Esophagus (tissue), 2 donors: ENCODE measurements around the gene LIX1L. TPM values are rescaled to one million over a fixed set of nuclear protein-coding genes. Genes with fewer than 3 reads are reported as not detected.

Experiments
- H3K27ac ChIP-seq, 2 donors: one replicate each; pipeline ENCODE4 v1.5.1; 2013; ENCODE audit warnings: low read depth in 2 of 2, mild to moderate bottlenecking in 2 of 2, inconsistent platforms in 1 of 2, low read length in 1 of 2, moderate library complexity in 1 of 2
- H3K27me3 ChIP-seq, 2 donors: one replicate each; pipeline ENCODE4 v1.6.1; 2013; ENCODE audit warnings: low read length in 2 of 2, control low read depth in 1 of 2, mild to moderate bottlenecking in 1 of 2; ENCODE audit not compliant: insufficient read depth in 2 of 2, control insufficient read depth in 1 of 2
- H3K36me3 ChIP-seq, 2 donors: one replicate each; pipeline ENCODE4 v1.6.1; 2013; ENCODE audit warnings: low read length in 1 of 2; ENCODE audit not compliant: control insufficient read depth in 2 of 2, insufficient read depth in 2 of 2
- H3K4me1 ChIP-seq, 2 donors: one replicate each; pipeline ENCODE4 v1.6.1; 2013; ENCODE audit warnings: low read length in 1 of 2; ENCODE audit not compliant: control insufficient read depth in 2 of 2, insufficient read depth in 2 of 2
- H3K4me3 ChIP-seq, 2 donors: one replicate each; pipeline ENCODE4 v1.5.1; 2013; ENCODE audit warnings: low read length in 2 of 2, mild to moderate bottlenecking in 2 of 2, low read depth in 1 of 2, moderate library complexity in 1 of 2
- H3K9me3 ChIP-seq, 2 donors: one replicate each; pipeline ENCODE4 v1.6.1; 2013; ENCODE audit warnings: mild to moderate bottlenecking in 2 of 2, low read depth in 1 of 2, low read length in 1 of 2, moderate library complexity in 1 of 2; ENCODE audit not compliant: control insufficient read depth in 2 of 2, insufficient read depth in 1 of 2
- WGBS, 2 donors: extraction: QIAGEN DNeasy Blood & Tissue Kit; methylation state at CpG; one replicate each; pipeline ENCODE4 v1.1.7; 2013; 5-methylcytosine and 5-hydroxymethylcytosine counted together
- polyA plus RNA-seq, 2 donors: library from polyadenylated mRNA; stranded (reverse); fragments of 200-250 nt; gene quantifications; one replicate each; pipeline ENCODE4 v1.2.3, GENCODE V29; 2013
- donor health status: healthy with polysubstance abuse.
- donor health status: Bipolar disorder and iron deficiency.

The LIX1L gene
- polyA plus RNA-seq, 2 donors = 2.1 to 2.9 TPM

GRCh38 chr1:145891143-145891542 is 66.7 kb downstream of the LIX1L start:
- 22 to 35% methylated on average over 1 of the region's 1 CpG for WGBS, 2 donors
- Histone ChIP-seq H3K4me1 (peaks cover 0 to 4% of the 10 kb centered on the region in 2 donors), H3K9me3 (no peaks in the 10 kb centered on the region), H3K27me3 (no peaks in the 10 kb centered on the region), H3K27ac (peak overlapping the region; percentile 60 to 90), H3K36me3 (no peaks in the 10 kb centered on the region), H3K4me3 (no peak overlapping the region)

DNA sequence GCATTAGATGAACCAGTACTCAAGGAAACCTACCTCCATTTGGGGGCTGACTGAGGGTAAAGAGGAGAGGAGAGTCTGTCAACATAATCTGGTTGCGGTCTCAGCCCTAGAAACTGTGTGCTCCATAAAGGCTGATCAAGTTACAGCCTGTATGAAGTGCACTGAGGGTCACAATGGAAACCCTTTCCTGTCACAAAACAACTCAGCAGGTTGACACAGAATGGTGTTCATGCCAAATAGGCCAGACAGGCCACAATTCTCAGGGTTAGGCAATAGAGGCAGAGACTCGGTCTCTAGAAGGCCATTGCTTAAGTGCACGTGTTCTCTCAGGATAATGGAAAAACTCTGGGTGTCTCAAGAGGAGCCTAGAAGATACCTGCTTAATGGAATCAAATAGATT is 68.1 kb downstream of the LIX1L start:
- H3K4me3 ChIP-seq = no peak overlapping the region
- WGBS, 2 donors = 86 to 94% methylated on average over 3 of the region's 3 CpGs
- no peak overlapping the region for H3K27ac ChIP-seq
- H3K36me3 ChIP-seq = no peaks in the 10 kb centered on the region
- no peaks in the 10 kb centered on the region for H3K9me3 ChIP-seq
- H3K27me3 ChIP-seq = no peaks in the 10 kb centered on the region
- H3K4me1 ChIP-seq = peaks cover 0 to 8% of the 10 kb centered on the region in 2 donors

DNA sequence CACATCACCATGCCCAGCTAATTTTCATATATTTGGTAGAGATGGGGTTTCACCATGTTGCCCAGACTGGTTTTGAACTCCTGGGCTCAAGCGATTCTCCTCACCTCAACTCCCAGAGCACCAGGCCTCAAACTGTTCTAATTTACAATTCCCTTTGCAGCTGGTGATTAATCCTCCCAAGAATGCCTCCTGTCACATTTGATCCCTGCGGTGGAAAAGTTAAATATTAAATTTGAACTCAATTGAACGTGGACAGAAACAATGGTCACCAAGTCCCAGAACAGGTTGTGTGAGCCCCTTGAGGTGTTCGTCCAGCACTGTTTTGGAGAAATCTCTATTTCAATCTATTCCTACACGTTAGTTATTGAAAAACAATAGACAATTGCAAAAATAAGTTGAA is 70.2 kb downstream of the LIX1L start:
- H3K4me1 ChIP-seq = peaks cover 0 to 8% of the 10 kb centered on the region in 2 donors

GRCh38 chr1:145886816-145887215 is 71.0 kb downstream of the LIX1L start:
- Histone ChIP-seq H3K4me1 (peaks cover 0 to 6% of the 10 kb centered on the region in 2 donors), H3K27ac (no peak overlapping the region), H3K4me3 (no peak overlapping the region), H3K36me3 (no peaks in the 10 kb centered on the region), H3K9me3 (no peaks in the 10 kb centered on the region), H3K27me3 (no peaks in the 10 kb centered on the region)
- WGBS, 2 donors = 70 to 75% methylated on average over 8 of the region's 8 CpGs

More for the DNA sequence above, 70.2 kb downstream of the LIX1L start:
- Histone ChIP-seq H3K36me3 (no peaks in the 10 kb centered on the region), H3K27ac (no peak overlapping the region), H3K27me3 (no peaks in the 10 kb centered on the region), H3K4me3 (no peak overlapping the region), H3K9me3 (no peaks in the 10 kb centered on the region)
- 59 to 68% methylated on average over 5 of the region's 5 CpGs for WGBS, 2 donors

DNA sequence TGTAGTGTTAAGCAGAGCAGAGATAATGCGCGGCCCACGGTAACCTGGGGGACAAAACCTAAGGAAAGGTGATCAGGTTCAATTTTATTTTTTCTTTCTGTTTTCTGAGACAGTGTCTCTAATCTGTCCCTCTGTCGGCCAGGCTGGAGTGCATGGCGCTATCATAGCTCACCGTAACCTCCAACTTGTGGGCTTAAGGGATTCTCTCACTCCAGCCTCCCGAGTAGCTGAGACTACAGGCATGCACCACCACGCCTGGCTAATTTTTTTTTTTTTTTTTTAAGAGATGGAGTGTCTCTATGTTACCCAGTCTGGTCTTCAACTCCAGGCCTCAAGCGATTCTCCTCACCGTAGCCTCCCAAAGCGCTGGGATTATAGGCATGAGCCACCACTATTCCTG is 71.4 kb downstream of the LIX1L start:
- whole genome bisulfite sequencing, 2 donors = 47 to 48% methylated on average over 11 of the region's 11 CpGs
- Histone ChIP-seq H3K4me3 (peak overlapping the region in 1 of 2 donors; percentile 60), H3K27ac (peak overlapping the region in 1 of 2 donors; percentile 38)

DNA sequence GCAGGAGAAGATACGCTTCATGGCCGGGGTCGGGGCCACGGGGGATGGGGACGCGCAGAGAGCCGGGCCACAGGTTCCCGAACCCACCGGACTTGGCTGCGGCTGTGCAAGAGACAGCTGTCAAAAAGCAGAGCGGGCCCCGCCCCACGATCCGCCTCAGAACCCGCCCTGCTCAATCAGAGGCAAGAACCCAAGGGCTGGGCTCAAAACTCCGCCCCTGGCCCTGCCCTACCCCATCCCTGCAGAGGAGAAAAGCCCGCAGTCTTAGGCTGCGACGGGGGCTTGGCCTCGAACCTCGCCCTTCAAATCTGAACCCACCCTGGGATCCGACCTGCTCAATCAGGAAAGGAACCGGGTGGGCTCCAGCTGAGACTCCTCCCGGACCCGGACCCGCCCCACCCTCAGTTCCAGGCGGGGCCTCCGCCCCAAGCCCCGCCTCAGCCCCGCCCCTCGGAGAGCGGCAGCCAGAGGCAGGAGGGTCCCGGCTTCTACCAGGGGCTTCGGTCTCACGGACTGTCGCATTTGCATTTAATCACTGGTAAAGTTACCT is 72.0 kb downstream of the LIX1L start, which contains the start of gene ANKRD35:
ANKRD35 (minus strand) TSS at position 129 of the 550 bp plus-strand sequence; CDS start at position 21, 108 bp downstream.
- WGBS, 2 donors = 1% methylated on average over 35 to 36 of the region's 36 CpGs
- H3K4me3 ChIP-seq = peak within 1 kb of the TSS; percentile 56 to 60
- no peaks in the 10 kb centered on the region for H3K27me3 ChIP-seq
- H3K36me3 ChIP-seq = no peaks in the 10 kb centered on the region
- peak within 1 kb of the TSS in 1 of 2 donors; percentile 38 for H3K27ac ChIP-seq
- no peaks in the 10 kb centered on the region for H3K9me3 ChIP-seq
- H3K4me1 ChIP-seq = peaks cover 0 to 4% of the 10 kb centered on the region in 2 donors

More for the DNA sequence above, 71.4 kb downstream of the LIX1L start:
- Histone ChIP-seq H3K4me1 (peaks cover 0 to 4% of the 10 kb centered on the region in 2 donors), H3K9me3 (no peaks in the 10 kb centered on the region), H3K36me3 (no peaks in the 10 kb centered on the region), H3K27me3 (no peaks in the 10 kb centered on the region)

DNA sequence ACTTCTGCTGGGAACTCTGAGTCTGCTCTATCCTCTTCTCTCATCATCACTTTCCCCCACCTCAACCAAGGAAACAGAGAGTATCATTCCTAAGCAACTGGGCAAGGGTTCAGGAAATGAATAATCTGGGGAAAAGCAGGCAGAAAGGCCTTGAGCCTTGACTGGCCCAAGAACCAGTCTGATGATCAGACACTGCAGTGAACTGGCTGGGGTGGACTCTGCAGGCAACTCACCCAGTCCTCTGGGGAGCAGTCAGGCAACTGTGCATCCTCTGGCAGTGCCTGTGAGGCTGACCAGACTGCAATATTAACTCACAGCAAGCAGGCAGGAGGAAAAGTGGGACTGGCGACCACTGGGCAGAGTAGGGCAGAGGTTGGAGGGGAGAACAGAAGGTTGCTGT is 73.1 kb downstream of the LIX1L start:
- WGBS, 2 donors = 96% methylated on average over 1 of the region's 1 CpG
- Histone ChIP-seq H3K36me3 (no peaks in the 10 kb centered on the region), H3K27ac (peak overlapping the region in 1 of 2 donors; percentile 26), H3K4me1 (peaks cover 0 to 4% of the 10 kb centered on the region in 2 donors), H3K9me3 (no peaks in the 10 kb centered on the region), H3K4me3 (peak overlapping the region in 1 of 2 donors; percentile 60), H3K27me3 (no peaks in the 10 kb centered on the region)

Other genes with a start within 250 kb of the LIX1L start
- gene CD160, start 238.5 kb downstream of the LIX1L start, polyA plus RNA-seq = under 1 TPM; 0.05 to 0.71 TPM
- 1 to 10 TPM; 3.4 to 4.8 TPM for gene RNF115, start 133.9 kb downstream of the LIX1L start, polyA plus RNA-seq
- gene POLR3C, start 133.8 kb downstream of the LIX1L start, polyA plus RNA-seq = 10 to 100 TPM in 1 of 2 donors, 1 to 10 TPM in 1; 9.0 to 15.1 TPM
- 1 to 10 TPM; 1.5 to 2.2 TPM for gene NUDT17, start 112.4 kb downstream of the LIX1L start, polyA plus RNA-seq
- 10 to 100 TPM; 29.8 to 43.6 TPM for gene PIAS3, start 98.9 kb downstream of the LIX1L start, polyA plus RNA-seq
- 10 to 100 TPM; 13.9 to 17.0 TPM for gene ANKRD35, start 72.2 kb downstream of the LIX1L start, polyA plus RNA-seq
- 1 to 10 TPM; 1.5 to 1.9 TPM for gene ITGA10, start 48.0 kb downstream of the LIX1L start, polyA plus RNA-seq
- gene PEX11B, start 39.3 kb downstream of the LIX1L start, polyA plus RNA-seq = 10 to 100 TPM; 19.3 to 26.4 TPM
- 100 to 1,000 TPM; 144 to 250 TPM for gene RBM8A, start 30.5 kb downstream of the LIX1L start, polyA plus RNA-seq
- gene ANKRD34A, start 6.6 kb upstream of the LIX1L start, polyA plus RNA-seq = under 1 TPM; 0.27 to 0.47 TPM
- gene POLR3GL, start 6.7 kb upstream of the LIX1L start, polyA plus RNA-seq = 10 to 100 TPM; 12.8 to 13.7 TPM
- gene TXNIP, start 38.6 kb upstream of the LIX1L start, polyA plus RNA-seq = 100 to 1,000 TPM in 1 of 2 donors, 10 to 100 TPM in 1; 77.5 to 235 TPM
- gene HJV, start 63.7 kb upstream of the LIX1L start, polyA plus RNA-seq = not detected
- gene NBPF10, start 186.8 kb upstream of the LIX1L start, polyA plus RNA-seq = under 1 TPM; 0.73 to 0.83 TPM